OCI-LY3 (cell line): ENCODE data around the gene BRSK2.

Experiments
- CTCF ChIP-seq: fragments of 200-600, 300-600 bp; sonication (generic); IDR thresholded peaks from 2 replicates; pipeline ENCODE4 v1.5.1; 2014; ENCODE audit warnings: antibody characterized with exemption, low read length, low read depth
- EZH2phosphoT487 ChIP-seq: fragments of 200-600 bp; shearing (Covaris generic); IDR thresholded peaks from 2 replicates; pipeline ENCODE4 v1.6.1; 2018; ENCODE audit warnings: antibody characterized with exemption, mixed run types, low read depth

GRCh38 chr11:1412377-1413095 is 22.8 kb downstream of the BRSK2 start:
- TF ChIP-seq CTCF = no peak
- no peak for TF ChIP-seq EZH2phosphoT487
